ENCODE results near the gene SPAG17.
"Not testable (repeated sequence)": the region's sequence is repeated elsewhere in the genome, so short reads cannot be mapped to it uniquely, and the experiment has no call there.

The SPAG17 gene

GRCh38 chr1:117985239-117985638, 199.8 kb downstream of the SPAG17 start:
- FAIRE-seq: no peak

GRCh38 chr1:117981455-117982192, 203.4 kb downstream of the SPAG17 start:
- DNase-seq (ENCODE audit: low spot score): no peak

More at GRCh38 chr1:117985239-117985638, 199.8 kb downstream of the SPAG17 start:
- no peak for DNase-seq (ENCODE audit: low spot score)

GRCh38 chr1:117976381-117976780, 208.6 kb downstream of the SPAG17 start:
- DNase-seq (ENCODE audit: low spot score): no peak
- FAIRE-seq: no peak

More at GRCh38 chr1:117981455-117982192, 203.4 kb downstream of the SPAG17 start:
- FAIRE-seq: no peak

- FAIRE-seq (no peak), DNase-seq (ENCODE audit: low spot score) (no peak)
Observed at GRCh38 chr1:117971777-117972176, 213.3 kb downstream of the SPAG17 start.

GRCh38 chr1:117970252-117970651, 214.8 kb downstream of the SPAG17 start:
- FAIRE-seq (no peak), DNase-seq (ENCODE audit: low spot score) (no peak)

GRCh38 chr1:117967881-117968280, 217.1 kb downstream of the SPAG17 start:
- no peak for DNase-seq (ENCODE audit: low spot score)
- no peak for FAIRE-seq

- DNase-seq (ENCODE audit: low spot score): no peak
Observed at GRCh38 chr1:117967477-117967876, 217.6 kb downstream of the SPAG17 start.

GRCh38 chr1:117964290-117965038, 220.6 kb downstream of the SPAG17 start:
- FAIRE-seq (no peak), DNase-seq (ENCODE audit: low spot score) (no peak)

More at GRCh38 chr1:117967477-117967876, 217.6 kb downstream of the SPAG17 start:
- FAIRE-seq: no peak

- DNase-seq (ENCODE audit: low spot score): no peak
- no peak for FAIRE-seq
Observed at GRCh38 chr1:117959364-117959763, 225.7 kb downstream of the SPAG17 start.

GRCh38 chr1:117952386-117952785, 232.6 kb downstream of the SPAG17 start:
- DNase-seq (ENCODE audit: low spot score) (no peak), FAIRE-seq (no peak)

- no peak for FAIRE-seq
- no peak for DNase-seq (ENCODE audit: low spot score)
Observed at GRCh38 chr1:117942293-117942692, 242.7 kb downstream of the SPAG17 start.

- DNase-seq (ENCODE audit: low spot score) (no peak), FAIRE-seq (no peak)
Observed at GRCh38 chr1:117933769-117934168, 251.3 kb downstream of the SPAG17 start.

- FAIRE-seq: no peak
- no peak for DNase-seq (ENCODE audit: low spot score)
Observed at GRCh38 chr1:117932576-117932975, 252.5 kb downstream of the SPAG17 start.

- FAIRE-seq: no peak
- no peak for DNase-seq (ENCODE audit: low spot score)
Observed at GRCh38 chr1:117930484-117930883, 254.5 kb downstream of the SPAG17 start.

- DNase-seq (ENCODE audit: low spot score) (no peak), FAIRE-seq (no peak)
Observed at GRCh38 chr1:117930173-117930447, 254.9 kb downstream of the SPAG17 start.

- peak; percentile 81 for FAIRE-seq
- peak; percentile 87 for DNase-seq (ENCODE audit: low spot score)
Observed at GRCh38 chr1:117929343-117930172, 255.5 kb downstream of the SPAG17 start, which contains the start of the genes GDAP2 and WDR3. Gene GDAP2 (minus strand): TSS chr1:117929621. CDS start chr1:117920357, 9,264 bp downstream. Gene WDR3 (plus strand): TSS chr1:117929739. CDS start chr1:117933320, 3,581 bp downstream.

GRCh38 chr1:117928881-117929342, 256.1 kb downstream of the SPAG17 start:
- DNase-seq (ENCODE audit: low spot score): peak; percentile 40
- no peak for FAIRE-seq

GRCh38 chr1:117925981-117926380, 259.0 kb downstream of the SPAG17 start:
- DNase-seq (ENCODE audit: low spot score): no peak
- FAIRE-seq: no peak

GRCh38 chr1:117922717-117923116, 262.3 kb downstream of the SPAG17 start:
- not testable (repeated sequence) for FAIRE-seq; DNase-seq (ENCODE audit: low spot score)

GRCh38 chr1:117921991-117922390, 263.0 kb downstream of the SPAG17 start:
- DNase-seq (ENCODE audit: low spot score): no peak
- no peak for FAIRE-seq

GRCh38 chr1:117919376-117919775, 265.7 kb downstream of the SPAG17 start:
- DNase-seq (ENCODE audit: low spot score) (no peak), FAIRE-seq (no peak)

GRCh38 chr1:117911051-117911450, 274.0 kb downstream of the SPAG17 start:
- FAIRE-seq (no peak), DNase-seq (ENCODE audit: low spot score) (no peak)

Measured in RCC 7860 (cell line).